ENCODE results near the gene SFRP2.

Gene SFRP2

GRCh38 chr4:153788413-153789276 lies at the start of gene SFRP2:
SFRP2 (minus strand) TSS chr4:153789083; CDS start chr4:153788835, 248 bp downstream.
- no peak for DNase-seq

- DNase-seq, result no peak
Measured at GRCh38 chr4:153838564-153838963, 49.7 kb upstream of the SFRP2 start.

- no peak for DNase-seq
Measured at GRCh38 chr4:153834901-153835300, 46.0 kb upstream of the SFRP2 start.

GRCh38 chr4:153832720-153833287 lies 43.9 kb upstream of the SFRP2 start:
- DNase-seq, result no peak

DNA sequence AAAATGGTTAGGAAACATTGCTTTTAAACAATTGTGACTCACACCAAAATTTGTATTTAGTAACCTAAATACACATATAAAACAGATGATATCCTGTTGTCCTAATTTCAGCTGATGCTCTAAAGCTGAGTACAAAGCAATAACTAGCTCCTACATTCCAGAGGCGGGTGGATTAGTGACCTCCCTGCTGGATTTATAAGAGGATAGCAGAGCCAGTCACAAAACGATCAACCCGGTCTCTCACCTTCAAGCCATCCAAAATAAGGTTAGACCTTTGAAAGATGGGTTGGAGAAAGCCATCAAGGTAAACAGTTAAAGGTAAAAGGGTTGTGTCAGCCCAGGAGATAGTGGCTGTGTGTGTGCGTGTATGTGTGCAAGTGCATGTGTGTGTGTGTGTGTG lies 43.2 kb upstream of the SFRP2 start:
- DNase-seq, result no peak

DNA sequence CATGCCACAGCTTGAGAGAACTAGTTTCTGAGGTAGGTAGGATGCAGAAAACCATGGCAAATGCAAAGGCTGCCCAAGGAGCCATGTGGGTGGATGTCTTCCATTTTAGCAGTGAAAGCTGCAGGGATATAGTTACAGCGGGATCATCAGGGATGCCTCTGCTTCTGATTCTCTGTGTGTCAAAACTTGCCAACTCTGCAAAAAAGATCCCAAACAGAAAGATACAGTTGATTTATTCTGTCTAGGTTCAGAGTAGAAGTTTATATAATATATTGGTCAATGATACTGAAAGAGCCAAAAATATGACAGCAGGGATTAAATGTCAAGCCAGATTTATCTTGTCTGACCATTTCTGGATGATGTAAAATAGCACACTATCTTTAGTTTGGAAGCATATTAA lies 42.4 kb upstream of the SFRP2 start:
- no peak for DNase-seq

- no peak for DNase-seq
Measured at GRCh38 chr4:153825691-153826090, 36.8 kb upstream of the SFRP2 start.

DNA sequence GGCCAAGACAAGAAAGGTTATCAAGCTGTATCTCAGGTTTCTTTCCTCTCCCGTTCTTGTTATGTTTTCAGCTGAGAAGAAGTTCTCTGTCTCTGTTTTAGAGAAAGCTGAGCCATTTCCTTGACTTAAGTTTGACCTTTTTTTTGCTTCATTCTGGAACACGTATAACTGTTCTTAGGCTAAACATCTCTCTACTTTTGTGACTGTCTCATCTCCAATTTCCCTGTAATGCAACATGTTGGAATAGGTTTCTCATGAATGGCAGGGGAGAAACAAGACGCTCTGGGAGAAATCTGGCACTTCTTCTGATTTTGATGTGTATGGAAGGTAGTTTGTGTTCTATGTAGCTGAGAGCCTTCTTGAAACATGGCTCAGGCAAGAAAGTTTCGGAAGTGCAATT lies 36.2 kb upstream of the SFRP2 start:
- DNase-seq, result no peak

- DNase-seq, result no peak
Measured at GRCh38 chr4:153824501-153824900, 35.6 kb upstream of the SFRP2 start.

GRCh38 chr4:153823483-153823882 lies 34.6 kb upstream of the SFRP2 start:
- DNase-seq, result no peak

DNA sequence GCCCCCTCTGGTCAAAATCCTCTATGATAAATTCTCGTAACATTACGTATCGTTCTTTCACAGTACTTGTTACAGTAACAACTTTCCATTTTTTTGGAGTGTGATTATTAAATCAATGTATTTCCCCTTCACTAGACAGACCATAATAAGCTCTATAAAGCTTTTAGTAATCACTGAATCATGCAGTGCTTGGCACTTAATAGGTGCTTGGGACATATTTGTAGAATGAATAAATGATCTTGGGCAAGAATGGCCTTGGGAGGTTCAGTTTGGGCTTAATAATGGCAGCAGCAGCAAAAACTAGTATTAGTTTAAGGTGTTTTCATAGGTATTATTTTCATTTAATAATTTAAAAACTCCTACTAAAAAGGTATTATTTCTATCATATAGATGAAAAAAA lies 33.4 kb upstream of the SFRP2 start:
- DNase-seq, result no peak

GRCh38 chr4:153817466-153817865 lies 28.6 kb upstream of the SFRP2 start:
- DNase-seq, result no peak

DNA sequence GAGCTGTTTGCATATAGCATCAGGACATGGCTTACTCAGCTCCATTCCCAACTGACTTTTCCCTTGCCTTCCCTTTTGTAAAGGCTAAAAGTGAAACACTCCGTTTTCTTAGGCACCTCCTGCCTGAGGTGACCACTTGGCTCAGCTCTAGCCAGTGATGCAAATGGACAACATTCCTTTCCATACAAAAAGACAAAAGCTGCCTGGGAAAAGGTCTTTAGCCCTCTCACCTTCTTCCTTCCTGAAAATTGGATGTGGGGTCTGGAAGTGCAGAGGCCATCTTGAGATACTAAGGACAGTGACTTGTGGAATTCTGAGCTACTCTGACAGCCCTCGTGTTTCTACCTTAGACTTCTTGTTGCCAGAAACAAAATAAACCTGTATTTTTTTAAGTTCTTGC lies 27.7 kb upstream of the SFRP2 start:
- no peak for DNase-seq

DNA sequence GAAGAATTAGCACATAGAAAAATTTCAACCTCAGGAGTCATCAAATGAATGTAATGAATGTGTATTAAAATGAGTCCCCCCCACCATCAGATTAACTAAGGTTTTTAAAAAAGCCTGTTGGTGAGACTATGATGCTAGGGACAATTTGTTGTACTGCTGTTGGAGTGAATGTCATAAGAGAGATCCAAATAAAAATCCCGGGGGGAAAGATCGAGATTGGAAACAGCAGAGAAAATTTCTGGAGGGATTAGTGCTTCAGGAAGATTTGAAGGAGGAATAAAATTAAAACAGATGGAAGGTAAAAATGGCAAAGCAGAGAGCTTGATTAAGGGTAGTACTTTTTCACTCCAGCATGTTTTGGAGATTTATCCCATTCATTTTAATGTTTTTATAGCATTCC lies 25.9 kb upstream of the SFRP2 start:
- DNase-seq, result no peak

DNA sequence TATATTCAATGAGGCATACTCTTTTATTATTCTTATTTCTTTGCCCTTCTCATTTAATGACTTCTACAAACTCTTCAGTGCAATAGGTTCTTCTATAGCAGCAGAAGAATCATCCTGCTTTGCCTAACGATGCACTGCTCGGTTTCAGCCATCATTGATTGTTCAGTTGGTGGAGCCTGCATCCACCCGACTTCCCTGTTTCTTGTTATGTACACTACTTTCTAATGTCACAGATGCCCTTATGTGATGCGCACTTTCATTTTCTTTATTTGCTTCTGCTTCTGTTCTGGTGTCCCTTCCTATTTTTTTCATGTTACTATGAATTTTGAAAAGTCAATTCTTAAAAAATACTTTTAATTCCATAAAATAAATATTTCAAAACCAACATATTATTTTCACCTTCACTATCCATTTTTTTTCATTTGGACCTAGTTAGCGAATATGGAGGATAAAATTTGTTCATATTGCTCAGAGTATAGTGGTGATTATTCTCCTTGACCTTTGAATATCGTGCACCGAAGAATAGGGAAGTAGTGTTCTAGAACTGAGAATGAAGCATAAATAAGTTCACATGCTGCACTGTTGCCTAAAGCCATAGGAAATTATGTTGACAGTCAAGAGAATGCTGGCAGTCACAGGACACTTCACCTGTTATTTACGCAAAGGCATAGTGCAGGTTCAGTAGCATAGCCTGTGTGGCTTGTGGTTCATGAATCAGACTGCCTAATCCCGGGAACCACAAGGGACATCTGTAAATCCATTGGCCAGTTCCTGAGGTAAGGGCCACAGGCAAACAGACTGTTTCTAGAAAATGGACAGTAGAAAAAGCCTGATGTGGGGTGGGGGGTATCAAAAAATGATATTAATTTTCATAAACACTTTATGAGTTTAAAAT lies 21.3 kb upstream of the SFRP2 start:
- no peak for DNase-seq

- no peak for DNase-seq
Measured at GRCh38 chr4:153809307-153809706, 20.4 kb upstream of the SFRP2 start.

GRCh38 chr4:153808175-153808574 lies 19.3 kb upstream of the SFRP2 start:
- no peak for DNase-seq

DNA sequence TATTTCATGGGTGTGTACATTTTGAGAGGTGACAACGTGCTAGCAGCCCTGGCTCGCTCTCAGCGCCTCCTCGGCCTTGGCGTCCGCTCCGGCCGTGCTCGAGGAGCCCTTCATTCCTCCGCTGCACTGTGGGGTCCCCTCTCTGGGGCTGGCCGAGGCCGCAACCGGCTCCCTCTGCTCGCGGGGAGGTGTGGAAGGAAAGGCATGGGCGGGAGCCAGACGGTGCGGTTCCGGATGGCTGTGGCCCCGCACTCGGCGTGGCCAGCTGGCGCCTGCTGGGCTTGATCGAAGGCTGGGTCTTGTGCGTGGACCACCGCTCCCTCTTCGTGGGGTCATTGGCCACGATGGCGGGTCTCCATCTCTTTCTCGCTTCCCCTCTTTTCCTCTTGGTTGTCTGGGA lies 17.2 kb upstream of the SFRP2 start:
- DNase-seq, result no peak

GRCh38 chr4:153804722-153805121 lies 15.8 kb upstream of the SFRP2 start:
- no peak for DNase-seq

DNA sequence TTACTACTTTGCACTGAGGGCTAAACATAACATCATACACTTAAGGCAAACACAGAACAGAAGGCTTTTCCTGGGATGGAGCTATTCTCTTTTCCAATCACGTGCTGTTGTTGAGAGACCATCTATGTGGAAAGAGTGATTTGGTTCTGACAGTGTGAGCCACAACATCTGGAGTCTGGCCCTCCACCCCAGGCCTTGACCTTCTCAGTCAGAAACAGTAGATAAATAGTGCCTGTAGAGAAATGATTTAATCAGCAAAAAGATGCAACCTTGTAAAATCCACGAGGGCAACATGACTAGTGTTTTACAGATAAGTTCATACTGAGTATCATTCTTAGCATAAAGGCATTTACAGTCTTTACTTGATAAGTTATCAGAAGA lies 10.8 kb upstream of the SFRP2 start:
- no peak for DNase-seq

DNA sequence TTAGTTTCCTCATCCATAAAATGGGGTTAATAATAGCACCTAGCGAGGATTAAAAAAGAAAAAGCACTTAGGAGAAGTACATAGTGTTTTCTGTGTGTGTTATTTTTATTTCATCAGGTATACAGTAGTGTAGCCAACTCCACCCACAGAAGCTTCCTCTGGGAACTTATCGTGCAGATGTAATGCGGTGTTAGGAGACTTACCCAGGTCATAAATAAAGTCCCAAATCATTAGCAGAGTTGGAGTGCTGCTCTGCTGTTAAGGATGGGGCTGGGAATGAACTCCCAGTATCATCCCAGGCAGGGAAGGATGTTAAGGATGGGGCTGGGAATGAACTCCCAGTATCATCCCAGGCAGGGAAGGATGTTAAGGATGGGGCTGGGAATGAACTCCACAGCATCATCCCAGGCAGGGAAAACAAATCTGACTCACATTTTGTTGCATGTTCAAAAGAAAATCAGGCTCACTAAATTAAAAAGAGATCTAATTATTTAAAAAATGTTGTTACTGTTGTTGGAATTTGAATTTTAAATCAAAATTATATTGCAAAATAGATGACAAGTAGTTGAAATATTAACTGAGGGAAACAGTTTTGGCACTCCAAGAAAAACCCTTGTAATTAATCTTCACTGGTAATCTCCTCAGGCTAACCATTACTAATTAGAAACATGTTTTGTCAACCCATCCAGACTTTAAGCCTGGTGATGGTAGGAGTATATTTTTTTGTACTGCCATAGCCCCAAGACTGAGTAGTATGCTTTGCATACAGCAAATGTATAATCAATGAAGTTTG lies 10.2 kb upstream of the SFRP2 start:
- DNase-seq, result no peak

DNA sequence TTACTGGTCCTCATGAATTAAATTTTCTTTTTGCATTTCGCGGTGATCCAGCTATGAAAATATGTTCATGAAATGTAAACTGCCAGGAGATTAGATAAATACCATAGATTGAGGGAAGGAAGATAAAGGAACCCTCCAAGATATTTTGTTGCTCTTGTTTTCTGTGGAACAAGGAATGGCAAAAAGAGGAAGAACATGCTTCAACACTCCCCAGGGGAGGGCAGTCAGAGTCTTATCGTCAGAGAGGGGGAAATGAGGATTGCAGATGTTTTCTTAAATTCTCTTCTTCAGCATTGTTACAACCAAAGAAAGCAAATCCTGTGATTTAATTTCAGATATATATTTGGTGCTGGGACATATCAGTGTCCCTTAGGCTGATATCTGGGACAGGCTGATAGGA lies 9.5 kb upstream of the SFRP2 start:
- DNase-seq, result no peak

DNA sequence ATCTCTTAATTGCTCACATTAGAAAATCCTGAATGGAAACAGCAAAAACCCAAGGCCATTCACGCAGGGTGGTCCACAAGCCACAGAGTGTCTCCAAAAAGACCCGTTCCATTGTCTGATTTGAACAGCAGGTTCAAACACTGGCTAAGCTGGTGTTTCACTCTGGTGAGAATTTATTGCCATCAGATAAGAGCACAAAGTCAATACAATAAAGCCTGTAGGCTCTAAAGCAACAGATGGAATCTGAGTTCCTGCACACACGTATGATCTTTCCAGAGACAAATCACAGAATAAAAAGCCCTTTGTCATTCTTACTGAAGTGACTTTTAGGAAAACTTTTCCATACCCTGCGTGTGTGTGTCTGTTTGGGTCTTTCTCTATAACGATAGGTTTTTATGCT lies 5.1 kb upstream of the SFRP2 start:
- DNase-seq, result no peak

Measured in NCI-H2029 treated with DMSO at 0.1 percent for 48 hours (cell line).